Cortex of kidney (tissue), 1 donor: ENCODE data around the gene GNRH2.
"Not testable (repeated sequence)": the region's sequence is repeated elsewhere in the genome, so short reads cannot be mapped to it uniquely, and the experiment has no call there.

Source experiments
- DNase-seq: peaks from one replicate; lab custom pipeline; 2025; lab: John Stamatoyannopoulos, UW

GNRH2 gene

GRCh38 chr20:3042625-3043024 lies 797 bp upstream of the GNRH2 start:
- no peak for DNase-seq

- no peak for DNase-seq
Observed at GRCh38 chr20:3044336-3044965, 1.0 kb downstream of the GNRH2 start.

- DNase-seq: no peak
Observed at GRCh38 chr20:3045042-3045815, 1.8 kb downstream of the GNRH2 start.

- no peak for DNase-seq
Observed at GRCh38 chr20:3045816-3046676, 2.6 kb downstream of the GNRH2 start, which contains the start of gene MRPS26. Gene MRPS26, plus strand, starts transcription at chr20:3046052. Its CDS starts 17 bp downstream, at chr20:3046069.

GRCh38 chr20:3046677-3047462 lies 3.4 kb downstream of the GNRH2 start:
- DNase-seq: no peak

- DNase-seq: no peak
Observed at GRCh38 chr20:3047486-3048419, 4.3 kb downstream of the GNRH2 start.

GRCh38 chr20:3051385-3052019 lies 8.1 kb downstream of the GNRH2 start:
- DNase-seq: no peak

GRCh38 chr20:3059489-3059888 lies 16.1 kb downstream of the GNRH2 start:
- no peak for DNase-seq

GRCh38 chr20:3064119-3064518 lies 20.7 kb downstream of the GNRH2 start:
- DNase-seq: not testable (repeated sequence)

- DNase-seq: no peak
Observed at GRCh38 chr20:3067139-3068014, 24.0 kb downstream of the GNRH2 start.

- no peak for DNase-seq
Observed at GRCh38 chr20:3068075-3068474, 24.7 kb downstream of the GNRH2 start.

GRCh38 chr20:3068986-3069900 lies 25.8 kb downstream of the GNRH2 start:
- DNase-seq: no peak

- DNase-seq: no peak
Observed at GRCh38 chr20:3070725-3071124, 27.3 kb downstream of the GNRH2 start.

GRCh38 chr20:3071266-3071609 lies 27.8 kb downstream of the GNRH2 start:
- no peak for DNase-seq

GRCh38 chr20:3071610-3072529 lies 28.4 kb downstream of the GNRH2 start, which contains the start of gene OXT:
Gene OXT, plus strand, starts transcription at chr20:3071620. Its CDS starts 36 bp downstream, at chr20:3071656.
- no peak for DNase-seq

GRCh38 chr20:3072530-3073250 lies 29.3 kb downstream of the GNRH2 start:
- DNase-seq: no peak
